ENCODE results near the gene EFS.

DNA sequence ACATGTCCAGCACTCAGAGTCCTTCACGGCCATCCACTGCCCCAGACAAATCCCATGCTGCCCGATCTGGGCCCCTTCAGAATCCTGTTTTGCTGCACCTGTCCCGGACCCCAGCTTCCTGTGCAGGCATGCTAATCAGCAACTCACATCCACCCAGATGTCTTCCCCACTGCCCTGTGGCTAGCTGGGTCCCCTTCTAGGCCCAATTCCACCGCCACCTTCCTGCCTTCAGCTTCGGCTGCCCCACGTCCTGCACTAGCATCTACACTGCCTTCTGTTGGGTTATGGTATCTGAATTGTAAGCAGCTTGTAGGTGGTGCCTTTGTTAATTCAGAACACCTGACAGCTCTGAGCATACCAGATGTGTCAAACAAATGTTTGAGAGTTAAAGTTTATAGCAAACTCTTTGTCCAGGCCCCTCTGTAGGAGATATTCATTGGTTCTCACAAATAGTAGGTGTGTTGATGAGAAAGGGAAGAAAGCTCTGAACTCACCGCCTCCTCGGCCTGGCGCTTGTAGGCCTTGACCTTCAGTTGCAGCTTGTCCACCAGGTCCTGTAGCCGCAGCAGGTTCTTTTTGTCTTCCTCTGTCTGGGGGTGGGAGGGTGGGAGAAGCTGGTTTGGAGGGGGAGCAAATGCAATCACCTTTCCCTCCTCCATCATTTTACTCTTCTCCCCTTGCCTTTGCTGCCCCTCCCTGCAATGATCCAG, 17.9 kb upstream of the EFS start:
- TF ChIP-seq, protein P1, sequence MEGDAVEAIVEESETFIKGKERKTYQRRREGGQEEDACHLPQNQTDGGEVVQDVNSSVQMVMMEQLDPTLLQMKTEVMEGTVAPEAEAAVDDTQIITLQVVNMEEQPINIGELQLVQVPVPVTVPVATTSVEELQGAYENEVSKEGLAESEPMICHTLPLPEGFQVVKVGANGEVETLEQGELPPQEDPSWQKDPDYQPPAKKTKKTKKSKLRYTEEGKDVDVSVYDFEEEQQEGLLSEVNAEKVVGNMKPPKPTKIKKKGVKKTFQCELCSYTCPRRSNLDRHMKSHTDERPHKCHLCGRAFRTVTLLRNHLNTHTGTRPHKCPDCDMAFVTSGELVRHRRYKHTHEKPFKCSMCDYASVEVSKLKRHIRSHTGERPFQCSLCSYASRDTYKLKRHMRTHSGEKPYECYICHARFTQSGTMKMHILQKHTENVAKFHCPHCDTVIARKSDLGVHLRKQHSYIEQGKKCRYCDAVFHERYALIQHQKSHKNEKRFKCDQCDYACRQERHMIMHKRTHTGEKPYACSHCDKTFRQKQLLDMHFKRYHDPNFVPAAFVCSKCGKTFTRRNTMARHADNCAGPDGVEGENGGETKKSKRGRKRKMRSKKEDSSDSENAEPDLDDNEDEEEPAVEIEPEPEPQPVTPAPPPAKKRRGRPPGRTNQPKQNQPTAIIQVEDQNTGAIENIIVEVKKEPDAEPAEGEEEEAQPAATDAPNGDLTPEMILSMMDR (IDR thresholded peaks at IDR 0.05) = no peak
- no peak for TF ChIP-seq POLR2AphosphoS5 (IDR thresholded peaks at IDR 0.05; ENCODE audit: low read depth, low read length)
- no peak for TF ChIP-seq SIN3A (IDR thresholded peaks at IDR 0.05; ENCODE audit: borderline replicate concordance, insufficient read depth, low read depth, low read length)

Measured in Panc1 (cell line).